Peyer's patch (tissue), 4 donors: Measurements from ENCODE around the gene ZNF229. TPM values are rescaled to one million over a fixed set of nuclear protein-coding genes. Genes with fewer than 3 reads are reported as not detected.
"Not testable (repeated sequence)": the region's sequence is repeated elsewhere in the genome, so short reads cannot be mapped to it uniquely, and the experiment has no call there.

Experiments
- DNase-seq, 3 donors: peaks; one replicate each; pipeline ENCODE4 v3.0.0-alpha.2; 2017 to 2019
- H3K27ac ChIP-seq, 4 donors: fragments of 200-600 bp; sonication (generic); one replicate each; pipeline ENCODE4 v1.5.1; 2016 to 2019
- H3K27me3 ChIP-seq, 2 donors: fragments of 200-600 bp; sonication (generic); one replicate each; pipeline ENCODE4 v1.5.1; 2019
- H3K36me3 ChIP-seq, 3 donors: fragments of 200-600 bp; sonication (generic); one replicate each; pipeline ENCODE4 v1.5.1; 2016 to 2019
- H3K4me1 ChIP-seq, 4 donors: fragments of 200-600 bp; sonication (generic); one replicate each; pipeline ENCODE4 v1.5.1; 2016 to 2019
- H3K4me3 ChIP-seq, 4 donors: fragments of 200-600 bp; sonication (generic); 1 replicate in 3 of 4; 2 replicates in 1 of 4; pipeline ENCODE4 v1.5.1; 2016 to 2019; ENCODE audit warnings: mild to moderate bottlenecking in 1 of 4
- H3K9me3 ChIP-seq, 4 donors: fragments of 200-600 bp; sonication (generic); one replicate each; pipeline ENCODE4 v1.5.1; 2016 to 2019; ENCODE audit warnings: mild to moderate bottlenecking in 1 of 4
- CTCF ChIP-seq, 6 experiments: fragments of 450-650 bp in 4 of 6; fragments of 200-600 bp in 2 of 6; sonication (generic) in 1 of 6; IDR thresholded peaks; one replicate each; pipeline ENCODE4 v1.5.1; 2017 to 2019; ENCODE audit warnings: antibody characterized with exemption in 6 of 6, mild to moderate bottlenecking in 3 of 6, moderate library complexity in 1 of 6
- POLR2A ChIP-seq, 2 donors: fragments of 450-650 bp; IDR thresholded peaks; one replicate each; pipeline ENCODE4 v1.5.1; 2017; ENCODE audit warnings: antibody characterized with exemption in 2 of 2, mild to moderate bottlenecking in 2 of 2, moderate library complexity in 2 of 2
- total RNA-seq, 4 donors: library from RNA; depleted of rRNA; stranded (reverse); fragments of >200 nt; gene quantifications; one replicate each; pipeline ENCODE4 v1.1.0, GENCODE V29; 2016

ZNF229 gene
- total RNA-seq = 1 to 10 TPM in 1 of 4 donors, under 1 TPM in 3; 0.53 to 3.8 (median 0.68) TPM

- H3K27me3 ChIP-seq = no peaks in the 10 kb centered on the region
- TF ChIP-seq CTCF (IDR thresholded peaks at IDR 0.05) = no peak
- TF ChIP-seq POLR2A (IDR thresholded peaks at IDR 0.05) = no peak
- peaks cover 0 to 5% (median 0%) of the 10 kb centered on the region in 3 donors for H3K36me3 ChIP-seq
- peaks cover 0 to 37% (median 13%) of the 10 kb centered on the region in 4 donors for H3K9me3 ChIP-seq
- H3K27ac ChIP-seq = no peak within 1 kb of the TSS
- H3K4me3 ChIP-seq = peak within 1 kb of the TSS; percentile 26 to 55 (median 41)
- peak; percentile 75 to 88 (median 84) for DNase-seq
- H3K4me1 ChIP-seq = no peaks in the 10 kb centered on the region
Measured at GRCh38 chr19:44447916-44448674, at the start of gene ZNF229. ZNF229 (minus strand) TSS chr19:44448472; CDS start chr19:44442847, 5,625 bp downstream.

- Histone ChIP-seq H3K27ac (no peak overlapping the region), H3K9me3 (peaks cover 0 to 69% (median 37%) of the 10 kb centered on the region in 4 donors), H3K27me3 (no peaks in the 10 kb centered on the region), H3K4me3 (no peak overlapping the region), H3K4me1 (peaks cover 0 to 19% (median 5%) of the 10 kb centered on the region in 4 donors), H3K36me3 (peaks cover 4 to 69% (median 7%) of the 10 kb centered on the region in 3 donors)
- no peak for DNase-seq
- TF ChIP-seq POLR2A (IDR thresholded peaks at IDR 0.05) (no peak), CTCF (IDR thresholded peaks at IDR 0.05) (no peak)
Measured at GRCh38 chr19:44496711-44497110, 48.4 kb upstream of the ZNF229 start.

DNA sequence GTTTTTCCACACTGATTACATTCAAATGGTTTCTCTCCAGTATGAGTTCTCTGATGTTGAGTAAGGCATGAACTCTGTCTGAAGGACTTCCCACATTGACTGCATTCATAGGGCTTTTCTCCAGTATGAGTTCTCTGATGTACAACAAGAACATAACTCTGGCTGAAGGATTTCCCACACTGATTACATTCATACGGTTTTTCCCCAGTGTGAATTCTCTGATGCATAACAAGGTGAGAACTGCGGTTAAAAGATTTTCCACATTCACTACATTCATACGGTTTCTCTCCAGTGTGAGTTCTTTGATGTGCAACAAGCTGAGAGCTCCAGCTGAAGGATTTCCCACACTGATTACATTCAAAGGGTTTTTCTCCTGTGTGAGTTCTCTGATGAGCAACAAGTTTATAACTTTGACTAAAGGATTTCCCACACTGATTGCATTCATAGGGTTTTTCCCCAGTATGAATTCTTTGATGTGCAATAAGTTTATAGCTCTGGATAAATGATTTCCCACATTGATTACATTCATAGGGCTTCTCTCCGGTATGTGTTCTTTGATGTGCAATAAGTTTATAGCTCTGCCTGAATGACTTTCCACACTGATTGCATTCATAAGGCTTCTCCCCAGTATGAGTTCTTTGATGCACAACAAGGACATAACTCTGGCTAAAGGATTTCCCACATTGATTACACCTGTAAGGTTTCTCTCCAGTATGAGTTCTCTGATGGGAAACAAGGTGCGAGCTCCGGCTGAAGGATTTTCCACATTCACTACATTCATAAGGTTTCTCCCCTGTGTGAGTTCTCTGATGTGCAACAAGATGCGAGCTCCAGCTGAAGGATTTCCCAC is 28.5 kb upstream of the ZNF229 start:
- no peak for DNase-seq
- Histone ChIP-seq H3K36me3 (peaks cover 0 to 63% (median 23%) of the 10 kb centered on the region in 3 donors), H3K4me1 (no peaks in the 10 kb centered on the region), H3K9me3 (peaks cover 0 to 100% (median 78%) of the 10 kb centered on the region in 4 donors), H3K27ac (no peak overlapping the region), H3K4me3 (no peak overlapping the region), H3K27me3 (no peaks in the 10 kb centered on the region)
- TF ChIP-seq POLR2A (IDR thresholded peaks at IDR 0.05) = no peak

DNA sequence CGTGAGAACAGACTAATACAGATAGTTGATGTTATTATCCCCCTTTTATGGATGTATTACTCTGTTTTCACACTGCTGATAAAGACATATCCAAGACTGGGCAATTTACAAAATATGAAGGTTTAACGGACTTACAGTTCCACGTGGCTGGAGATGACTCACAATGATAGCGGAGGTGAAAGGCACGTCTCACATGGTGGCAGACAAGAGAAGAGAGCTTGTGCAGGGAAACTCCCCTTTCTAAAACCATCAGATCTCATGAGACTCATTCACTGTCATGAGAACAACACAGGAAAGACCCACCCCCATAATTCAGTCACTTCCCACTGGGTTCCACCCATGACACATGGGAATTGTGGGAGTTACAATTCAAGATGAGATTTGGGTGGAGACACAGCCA is 20.5 kb upstream of the ZNF229 start:
- H3K9me3 ChIP-seq = peaks cover 0 to 75% (median 30%) of the 10 kb centered on the region in 4 donors
- DNase-seq, H3K4me3 ChIP-seq, H3K36me3 ChIP-seq, H3K27ac ChIP-seq, H3K27me3 ChIP-seq, H3K4me1 ChIP-seq: not testable (repeated sequence)

DNA sequence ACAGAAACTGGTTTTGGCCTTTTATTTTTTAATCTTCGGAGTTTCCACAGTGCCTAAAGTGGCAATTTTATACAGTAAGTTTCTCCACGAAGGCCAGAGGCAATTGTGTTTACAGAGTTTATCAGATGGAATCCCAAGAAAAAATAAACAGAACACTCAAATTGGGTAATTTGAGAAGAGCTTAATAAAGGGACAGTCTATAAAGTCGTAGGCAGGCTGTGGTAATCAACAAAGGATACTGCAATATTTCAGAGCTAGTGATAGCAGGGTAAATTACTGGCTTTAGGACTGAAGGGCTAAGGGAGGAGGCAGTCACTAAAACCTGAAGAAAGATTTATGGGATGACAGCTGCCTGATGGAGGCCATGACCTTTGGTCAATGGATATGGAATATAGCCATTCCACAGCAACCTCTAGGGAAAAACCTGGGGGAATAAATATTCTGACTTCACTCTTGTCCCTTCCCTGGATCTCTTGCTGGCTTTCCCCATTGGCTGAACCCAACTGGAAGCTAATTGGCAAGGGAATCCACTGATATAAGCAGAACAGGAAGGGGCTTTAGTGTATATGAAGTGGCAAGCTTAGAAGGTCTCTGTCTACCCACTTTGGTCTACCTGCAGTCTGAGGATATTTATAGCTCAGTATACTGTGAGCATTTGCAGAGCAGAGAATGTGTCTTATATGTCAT is 14.5 kb upstream of the ZNF229 start:
- H3K27ac ChIP-seq, H3K27me3 ChIP-seq, H3K36me3 ChIP-seq, H3K4me1 ChIP-seq, H3K4me3 ChIP-seq, DNase-seq: not testable (repeated sequence)
- peaks cover 0 to 33% (median 11%) of the 10 kb centered on the region in 4 donors for H3K9me3 ChIP-seq

- not testable (repeated sequence) for H3K36me3 ChIP-seq, H3K27me3 ChIP-seq, H3K27ac ChIP-seq, H3K4me1 ChIP-seq, DNase-seq, H3K4me3 ChIP-seq
- H3K9me3 ChIP-seq = peaks cover 0 to 45% (median 20%) of the 10 kb centered on the region in 4 donors
Measured at GRCh38 chr19:44456016-44456415, 7.7 kb upstream of the ZNF229 start.

DNA sequence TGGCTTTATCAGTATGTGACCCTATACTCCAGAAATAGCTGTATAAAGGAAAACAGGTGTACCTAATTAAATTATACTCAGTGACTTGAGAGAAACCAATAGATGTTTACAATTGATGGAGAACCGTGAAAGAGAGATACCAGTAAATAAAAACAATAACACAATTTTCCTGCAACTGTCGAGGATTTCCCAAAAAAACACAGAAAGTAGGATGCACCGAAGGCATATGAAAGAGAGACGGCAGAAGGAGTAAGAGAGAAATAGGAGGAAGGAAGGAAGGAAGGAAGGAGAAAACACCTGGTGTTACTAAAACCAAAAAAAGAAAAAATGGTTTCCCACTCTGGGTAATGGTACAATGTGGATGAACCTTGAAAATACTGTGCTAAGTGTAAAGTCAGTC is 6.8 kb upstream of the ZNF229 start:
- Histone ChIP-seq H3K36me3 (no peaks in the 10 kb centered on the region), H3K27ac (no peak overlapping the region), H3K9me3 (peaks cover 0 to 47% (median 19%) of the 10 kb centered on the region in 4 donors), H3K4me3 (no peak overlapping the region), H3K4me1 (no peaks in the 10 kb centered on the region), H3K27me3 (no peaks in the 10 kb centered on the region)
- no peak for TF ChIP-seq POLR2A (IDR thresholded peaks at IDR 0.05)
- TF ChIP-seq CTCF (IDR thresholded peaks at IDR 0.05) = no peak
- DNase-seq = no peak
